Bone marrow (tissue), 2 donors: ENCODE results near the gene TNFRSF4.

ENCODE experiments used
- DNase-seq, 2 donors: peaks; one replicate each; lab custom pipeline; 2025; lab: John Stamatoyannopoulos, UW

Gene TNFRSF4

GRCh38 chr1:1169429-1170214, 44.3 kb downstream of the TNFRSF4 start:
- no peak for DNase-seq

- no peak for DNase-seq
These were observed 45.2 kb downstream of the TNFRSF4 start for GRCh38 chr1:1168451-1169411.

- DNase-seq = no peak
These were observed 46.0 kb downstream of the TNFRSF4 start for GRCh38 chr1:1167841-1168450.

- no peak for DNase-seq
These were observed 46.5 kb downstream of the TNFRSF4 start for GRCh38 chr1:1167398-1167821.

- DNase-seq = no peak
These were observed 47.1 kb downstream of the TNFRSF4 start for GRCh38 chr1:1166642-1167397.

- no peak for DNase-seq
These were observed 48.0 kb downstream of the TNFRSF4 start for GRCh38 chr1:1165900-1166421.

GRCh38 chr1:1165485-1165884, 48.5 kb downstream of the TNFRSF4 start:
- DNase-seq = no peak

GRCh38 chr1:1164701-1165451, 49.1 kb downstream of the TNFRSF4 start:
- DNase-seq = no peak

- DNase-seq = no peak
These were observed 49.6 kb downstream of the TNFRSF4 start for GRCh38 chr1:1164361-1164700.

GRCh38 chr1:1163538-1164070, 50.3 kb downstream of the TNFRSF4 start:
- DNase-seq = no peak

GRCh38 chr1:1162597-1163537, 51.1 kb downstream of the TNFRSF4 start:
- DNase-seq = no peak

- no peak for DNase-seq
These were observed 52.3 kb downstream of the TNFRSF4 start for GRCh38 chr1:1161683-1162079.
